ENCODE results near the gene PWWP2B.
"Not testable (repeated sequence)": the region's sequence is repeated elsewhere in the genome, so short reads cannot be mapped to it uniquely, and the experiment has no call there.

The PWWP2B gene

GRCh38 chr10:132382231-132382922 is 14.6 kb upstream of the PWWP2B start:
- DNase-seq = no peak

DNA sequence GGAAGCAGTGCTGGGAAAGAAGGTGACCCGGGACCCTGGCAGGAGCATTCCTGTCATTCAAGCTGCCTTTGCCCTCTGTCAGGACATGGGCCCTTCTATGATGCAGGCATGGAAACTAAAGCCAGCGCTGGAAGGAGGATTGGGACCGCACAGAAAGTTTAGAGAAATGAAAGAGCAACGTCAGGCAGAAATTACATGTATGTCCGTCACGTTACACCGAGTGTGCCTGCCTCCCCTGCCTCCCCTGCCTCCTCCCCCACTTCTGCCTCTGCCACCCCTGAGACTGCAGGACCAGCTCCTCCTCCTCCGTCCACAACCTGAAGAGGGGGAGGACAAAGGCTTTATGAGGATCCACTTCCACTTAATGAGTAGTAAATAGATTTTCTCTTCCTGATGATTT is 13.9 kb upstream of the PWWP2B start:
- no peak for DNase-seq

DNA sequence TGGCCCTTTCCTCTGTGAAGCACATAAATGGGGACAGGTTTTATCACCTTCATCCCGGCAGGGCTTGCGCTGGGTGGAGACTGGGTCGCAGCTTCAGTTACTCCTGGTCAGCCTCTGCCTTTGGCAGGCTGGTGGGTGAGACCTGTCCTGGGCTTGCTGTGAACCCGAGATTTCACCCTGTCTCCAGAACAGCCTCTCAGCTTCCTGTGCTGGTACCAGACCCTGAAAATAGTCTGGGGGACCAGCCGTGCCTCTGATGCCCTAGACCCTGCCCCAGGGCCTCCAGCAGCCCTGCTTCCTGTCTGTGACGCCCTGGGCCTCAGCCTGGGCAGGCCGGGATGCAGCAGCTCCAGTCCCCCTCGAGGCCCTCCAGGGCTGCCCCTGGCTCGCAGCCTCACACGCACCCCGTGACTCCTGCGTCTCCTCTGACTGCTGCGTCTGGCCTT is 13.2 kb upstream of the PWWP2B start:
- DNase-seq = no peak

- no peak for DNase-seq
Observed at GRCh38 chr10:132384618-132385388, 12.2 kb upstream of the PWWP2B start.

DNA sequence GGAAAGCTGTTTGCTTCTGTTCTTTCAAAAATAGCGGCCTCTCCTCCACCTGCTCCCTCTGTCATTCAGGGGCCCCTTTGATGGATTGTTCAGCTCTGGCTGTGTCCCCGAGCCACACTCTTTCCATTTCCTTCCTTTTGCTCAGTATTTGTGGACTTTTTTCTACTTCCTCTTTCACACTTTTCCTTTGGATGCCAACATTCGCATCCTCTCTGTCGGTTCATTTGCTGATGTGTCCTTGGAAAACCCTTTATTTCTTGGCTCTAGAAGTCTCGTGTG is 11.7 kb upstream of the PWWP2B start:
- DNase-seq = no peak

GRCh38 chr10:132385721-132386418 is 11.1 kb upstream of the PWWP2B start:
- no peak for DNase-seq

DNA sequence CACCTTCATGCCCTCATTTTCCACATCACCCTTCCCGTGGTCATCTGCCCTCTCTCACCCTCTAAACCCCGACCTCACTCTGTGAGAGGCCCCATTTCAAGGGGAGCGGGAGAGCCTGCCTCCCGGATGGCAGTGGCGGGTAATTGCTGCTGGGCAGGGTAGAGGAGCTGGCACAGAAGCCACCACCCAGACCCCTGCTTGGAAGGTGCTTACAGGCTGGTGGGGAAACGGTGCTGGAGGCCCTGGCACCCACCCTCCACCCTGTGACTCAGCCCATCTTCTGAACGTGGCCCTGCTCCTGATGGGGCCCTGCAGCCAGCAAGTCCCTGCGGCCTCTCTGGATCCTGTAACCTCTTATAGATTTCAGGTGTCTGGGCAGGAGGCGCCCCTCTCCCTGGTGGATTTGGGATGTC is 10.6 kb upstream of the PWWP2B start:
- no peak for DNase-seq

DNA sequence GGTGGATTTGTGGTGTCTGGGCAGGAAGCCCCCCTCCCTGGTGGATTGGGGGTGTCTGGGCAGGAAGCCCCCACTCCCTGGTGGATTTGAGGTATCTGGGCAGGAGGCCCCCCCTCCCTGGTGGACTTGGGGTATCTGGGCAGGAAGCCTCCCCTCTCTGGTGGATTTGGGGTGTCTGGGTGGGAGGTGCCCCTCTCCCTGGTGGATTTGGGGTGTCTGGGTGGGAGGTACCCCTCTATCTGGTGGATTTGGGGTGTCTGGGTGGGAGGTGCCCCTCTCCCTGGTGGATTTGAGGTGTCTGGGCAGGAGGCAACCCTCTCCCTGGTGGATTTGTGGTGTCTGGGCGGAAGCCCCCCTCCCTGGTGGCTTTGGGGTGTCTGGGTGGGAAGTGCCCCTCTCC is 10.1 kb upstream of the PWWP2B start:
- DNase-seq = not testable (repeated sequence)

GRCh38 chr10:132387764-132388210 is 9.2 kb upstream of the PWWP2B start:
- DNase-seq = peak; percentile 49

GRCh38 chr10:132388891-132389432 is 8.0 kb upstream of the PWWP2B start:
- no peak for DNase-seq

DNA sequence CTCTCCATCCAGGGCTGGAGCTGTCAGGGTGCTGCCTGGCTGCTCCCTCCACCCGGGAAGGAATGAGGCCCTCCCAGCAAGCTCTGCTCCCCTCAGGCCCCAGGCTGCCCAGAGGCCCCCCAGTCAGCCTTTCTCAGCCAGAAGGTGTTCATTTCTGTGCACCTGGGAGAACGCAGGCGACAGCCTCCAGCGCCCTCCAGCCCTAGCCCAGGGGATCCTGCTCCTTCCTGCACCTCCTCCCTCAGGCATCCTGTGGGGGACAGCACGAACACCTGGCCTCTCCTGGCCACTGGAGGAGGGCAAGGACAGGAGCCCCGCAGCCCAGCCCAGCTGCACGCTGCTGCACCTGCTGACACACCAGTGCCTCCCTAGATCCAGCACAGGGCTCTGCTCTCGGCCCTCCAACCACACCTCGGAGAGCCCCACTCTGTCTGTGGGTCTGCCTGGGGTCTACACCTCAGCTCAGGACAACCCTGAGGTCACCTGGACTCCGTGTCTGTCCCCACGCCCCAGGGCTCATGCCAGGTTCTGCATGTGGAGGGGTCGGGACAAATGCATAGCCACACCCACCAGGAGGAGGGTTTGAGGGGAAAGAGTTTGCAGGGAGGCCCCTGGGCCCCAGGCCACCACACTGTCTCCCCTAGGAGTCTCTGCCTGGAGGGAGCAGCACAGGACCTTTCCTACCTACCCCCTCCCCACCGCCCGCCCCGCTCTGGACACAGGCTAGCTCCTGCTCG is 7.4 kb upstream of the PWWP2B start:
- peak; percentile 54 for DNase-seq

GRCh38 chr10:132390170-132390920 is 6.7 kb upstream of the PWWP2B start:
- DNase-seq = no peak

GRCh38 chr10:132390921-132391675 is 5.9 kb upstream of the PWWP2B start:
- DNase-seq = no peak

GRCh38 chr10:132391676-132392020 is 5.4 kb upstream of the PWWP2B start:
- DNase-seq = no peak

DNA sequence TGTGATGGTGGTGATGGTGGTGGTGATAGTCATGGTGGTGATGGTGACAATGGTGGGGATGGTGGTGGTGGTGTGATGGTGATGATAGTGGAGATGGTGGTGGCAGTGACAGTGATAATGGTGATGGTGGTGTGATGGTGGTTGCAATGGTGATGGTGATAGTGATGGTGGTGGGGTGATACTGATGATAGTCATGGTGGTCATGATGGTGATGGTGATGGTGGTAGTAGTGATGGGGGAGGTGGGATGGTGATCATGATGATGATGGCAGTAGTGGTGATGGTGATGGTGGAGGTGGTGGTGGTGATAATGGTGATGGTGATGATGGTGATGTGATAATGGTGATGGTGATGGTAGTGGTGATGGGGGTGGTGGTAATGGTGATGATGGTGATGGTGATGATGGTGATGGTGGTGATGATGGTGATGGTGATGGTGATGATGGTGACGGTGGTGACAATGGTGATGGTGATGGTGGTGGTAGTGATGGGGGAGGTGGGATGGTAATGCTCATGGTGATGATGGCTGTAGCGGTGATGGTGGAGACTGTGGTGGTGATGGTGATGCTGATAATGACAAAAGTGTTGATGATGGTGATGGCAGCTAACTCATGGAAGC is 4.7 kb upstream of the PWWP2B start:
- DNase-seq = no peak

- no peak for DNase-seq
Observed at GRCh38 chr10:132392811-132393694, 3.9 kb upstream of the PWWP2B start.

GRCh38 chr10:132393695-132394181 is 3.3 kb upstream of the PWWP2B start:
- no peak for DNase-seq

DNA sequence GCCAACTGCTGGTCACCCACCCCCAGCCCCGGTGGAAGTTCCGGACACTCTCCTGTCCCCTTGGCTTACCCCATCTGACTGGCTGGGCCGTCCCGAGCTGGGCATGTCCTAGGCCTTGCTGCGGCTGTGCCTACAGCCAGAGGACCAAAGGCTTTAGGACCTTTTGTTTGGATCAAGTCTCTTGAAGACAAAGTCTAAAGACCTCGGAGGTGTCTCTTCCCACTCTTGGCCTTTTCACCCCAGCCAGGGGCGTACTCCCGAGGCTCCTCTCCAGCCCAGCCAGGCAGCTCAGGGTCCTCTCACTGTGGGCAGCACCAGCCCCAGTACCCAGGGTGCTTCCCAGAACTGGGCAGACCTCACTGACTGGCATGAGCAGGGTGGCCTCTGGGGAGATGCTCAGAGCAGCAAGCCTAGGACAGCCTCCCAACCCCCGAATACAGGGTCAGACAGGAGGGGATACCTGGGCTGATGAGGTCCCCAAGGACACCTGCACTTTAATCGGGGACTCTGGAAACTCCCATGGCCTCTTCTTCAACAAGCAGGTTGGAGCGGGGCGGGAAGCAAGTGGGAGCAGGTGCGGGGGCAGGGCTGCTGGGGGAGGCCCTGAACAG is 2.7 kb upstream of the PWWP2B start:
- no peak for DNase-seq

DNA sequence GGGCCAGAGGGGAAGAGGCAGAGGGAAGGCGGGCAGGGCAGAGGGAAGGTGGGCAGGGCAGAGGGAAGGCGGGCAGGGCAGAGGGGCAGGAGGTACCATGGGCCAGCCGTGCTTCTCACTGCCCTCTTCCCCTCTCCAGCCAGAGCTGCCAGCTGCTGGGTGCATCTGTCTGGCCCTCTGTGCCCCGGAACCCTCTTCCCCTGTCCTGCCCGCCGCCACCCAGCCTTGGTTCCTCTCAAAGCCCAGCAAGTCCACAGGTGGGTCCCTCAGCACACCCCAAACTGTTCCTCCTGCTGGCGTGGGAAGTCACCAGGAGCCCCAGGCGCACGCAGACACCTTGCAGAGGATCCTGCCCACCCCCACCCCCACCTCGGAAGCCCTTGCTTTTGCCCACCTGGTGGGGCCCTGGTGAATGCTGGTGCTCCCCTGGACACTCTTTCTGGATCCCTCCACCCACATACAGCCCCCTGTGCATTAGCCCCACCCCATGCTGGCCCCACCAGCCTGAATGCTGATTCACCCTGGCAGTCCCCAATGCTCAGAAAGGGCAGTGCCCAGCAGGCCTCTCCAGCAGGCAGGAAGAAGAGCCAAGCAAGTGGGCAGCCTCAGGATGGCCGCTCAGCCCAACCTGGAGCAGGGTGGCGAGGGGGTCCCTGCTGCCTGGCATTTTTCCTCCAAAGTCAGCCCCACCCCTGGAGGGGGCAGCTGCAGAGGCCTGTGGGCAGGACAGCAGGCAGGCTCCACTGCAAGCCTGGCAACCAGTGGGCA is 1.9 kb upstream of the PWWP2B start:
- DNase-seq = no peak

All from RPMI8226 (cell line).